Measurements from ENCODE around the gene TP53RK. TPM values are rescaled to one million over a fixed set of nuclear protein-coding genes. Genes with fewer than 3 reads are reported as not detected.

The TP53RK gene
- total RNA-seq, 1 experiment from 2014 or later, result 12.4 TPM

DNA sequence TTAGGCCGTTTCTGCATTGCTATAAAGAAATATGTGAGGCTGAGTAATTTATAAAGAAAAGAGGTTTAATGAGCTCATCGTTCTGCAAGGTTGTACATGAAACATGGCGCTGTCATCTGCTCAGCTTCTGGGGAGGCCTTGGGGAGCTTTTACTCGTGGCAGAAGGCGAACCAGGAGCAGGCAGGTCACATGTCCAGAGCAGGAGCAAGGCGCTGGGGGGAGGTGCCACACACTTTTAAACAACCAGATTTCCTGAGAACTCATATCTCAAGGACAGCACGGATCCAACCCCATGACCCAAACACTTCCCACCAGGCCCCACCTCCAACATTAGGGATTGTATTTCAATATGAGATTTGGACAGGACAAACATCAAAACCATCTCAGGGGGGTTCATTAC is 31.6 kb downstream of the TP53RK start (continued):
- no peak for TF ChIP-seq ATF1 (CRISPR knock-in tag; IDR thresholded peaks at IDR 0.05)
- no peak for TF ChIP-seq FOXJ3 (CRISPR knock-in tag; IDR thresholded peaks at IDR 0.05; ENCODE audit: borderline replicate concordance)
- TF ChIP-seq FOXP1 (CRISPR knock-in tag; IDR thresholded peaks at IDR 0.05; ENCODE audit: borderline replicate concordance), result no peak
- no peak for TF ChIP-seq ZNF121 (CRISPR knock-in tag; IDR thresholded peaks at IDR 0.05)
- TF ChIP-seq, protein P1, sequence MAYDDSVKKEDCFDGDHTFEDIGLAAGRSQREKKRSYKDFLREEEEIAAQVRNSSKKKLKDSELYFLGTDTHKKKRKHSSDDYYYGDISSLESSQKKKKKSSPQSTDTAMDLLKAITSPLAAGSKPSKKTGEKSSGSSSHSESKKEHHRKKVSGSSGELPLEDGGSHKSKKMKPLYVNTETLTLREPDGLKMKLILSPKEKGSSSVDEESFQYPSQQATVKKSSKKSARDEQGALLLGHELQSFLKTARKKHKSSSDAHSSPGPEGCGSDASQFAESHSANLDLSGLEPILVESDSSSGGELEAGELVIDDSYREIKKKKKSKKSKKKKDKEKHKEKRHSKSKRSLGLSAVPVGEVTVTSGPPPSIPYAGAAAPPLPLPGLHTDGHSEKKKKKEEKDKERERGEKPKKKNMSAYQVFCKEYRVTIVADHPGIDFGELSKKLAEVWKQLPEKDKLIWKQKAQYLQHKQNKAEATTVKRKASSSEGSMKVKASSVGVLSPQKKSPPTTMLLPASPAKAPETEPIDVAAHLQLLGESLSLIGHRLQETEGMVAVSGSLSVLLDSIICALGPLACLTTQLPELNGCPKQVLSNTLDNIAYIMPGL (CRISPR knock-in tag; IDR thresholded peaks at IDR 0.05), result no peak
- TF ChIP-seq, protein P2, sequence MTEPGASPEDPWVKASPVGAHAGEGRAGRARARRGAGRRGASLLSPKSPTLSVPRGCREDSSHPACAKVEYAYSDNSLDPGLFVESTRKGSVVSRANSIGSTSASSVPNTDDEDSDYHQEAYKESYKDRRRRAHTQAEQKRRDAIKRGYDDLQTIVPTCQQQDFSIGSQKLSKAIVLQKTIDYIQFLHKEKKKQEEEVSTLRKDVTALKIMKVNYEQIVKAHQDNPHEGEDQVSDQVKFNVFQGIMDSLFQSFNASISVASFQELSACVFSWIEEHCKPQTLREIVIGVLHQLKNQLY (CRISPR knock-in tag; IDR thresholded peaks at IDR 0.05), result no peak
- TF ChIP-seq IRF2 (CRISPR knock-in tag; IDR thresholded peaks at IDR 0.05; ENCODE audit: borderline replicate concordance, low read depth), result no peak
- TF ChIP-seq SOX15 (CRISPR knock-in tag; IDR thresholded peaks at IDR 0.05), result no peak
- TF ChIP-seq TEAD4 (CRISPR knock-in tag; IDR thresholded peaks at IDR 0.05), result no peak
- TF ChIP-seq, protein P3, sequence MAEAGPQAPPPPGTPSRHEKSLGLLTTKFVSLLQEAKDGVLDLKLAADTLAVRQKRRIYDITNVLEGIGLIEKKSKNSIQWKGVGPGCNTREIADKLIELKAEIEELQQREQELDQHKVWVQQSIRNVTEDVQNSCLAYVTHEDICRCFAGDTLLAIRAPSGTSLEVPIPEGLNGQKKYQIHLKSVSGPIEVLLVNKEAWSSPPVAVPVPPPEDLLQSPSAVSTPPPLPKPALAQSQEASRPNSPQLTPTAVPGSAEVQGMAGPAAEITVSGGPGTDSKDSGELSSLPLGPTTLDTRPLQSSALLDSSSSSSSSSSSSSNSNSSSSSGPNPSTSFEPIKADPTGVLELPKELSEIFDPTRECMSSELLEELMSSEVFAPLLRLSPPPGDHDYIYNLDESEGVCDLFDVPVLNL (CRISPR knock-in tag; IDR thresholded peaks at IDR 0.05; ENCODE audit: borderline replicate concordance, low read depth), result no peak
- no peak for TF ChIP-seq MXD4 (CRISPR knock-in tag; IDR thresholded peaks at IDR 0.05; ENCODE audit: borderline replicate concordance)
- TF ChIP-seq SMAD4 (CRISPR knock-in tag; IDR thresholded peaks at IDR 0.05), result no peak
- TF ChIP-seq KAT7 (CRISPR knock-in tag; IDR thresholded peaks at IDR 0.05; ENCODE audit: borderline replicate concordance), result no peak

DNA sequence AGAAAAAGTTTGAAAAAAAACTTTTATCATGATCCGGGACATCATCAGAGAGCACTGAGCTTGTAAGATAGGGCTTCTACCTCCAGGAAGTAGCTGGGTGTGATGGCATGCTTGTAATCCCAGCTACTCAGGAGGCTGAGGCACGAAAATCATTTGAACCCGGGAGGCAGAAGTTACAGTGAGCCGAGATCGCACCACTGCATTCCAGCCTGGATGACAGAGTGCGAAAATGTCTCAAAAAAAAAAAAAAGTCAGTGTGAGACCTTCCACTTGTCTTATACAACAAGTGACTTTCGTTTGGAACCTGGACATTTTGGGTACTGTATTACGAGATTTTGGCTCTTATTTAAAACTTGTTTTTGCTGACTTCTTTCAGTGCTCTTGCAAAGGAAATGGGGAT is 32.1 kb downstream of the TP53RK start:
- CTCF ChIA-PET, result interaction anchor here (0.9 kb wide), 1 partner anchor 10 kb away, joined by 3 read pairs; no protein-coding TSS in a partner anchor
- Mint-ChIP-seq H3K27ac (no peak overlapping the region), H3K9me3 (peaks cover 4% of the 10 kb centered on the region; the same call in 1 of the 2 replicates), H3K36me3 (0 out of 2 replicates have a peak, but pooled peaks cover 5% of the 10 kb centered on the region), H3K4me1 (peaks cover 10% of the 10 kb centered on the region), H3K27me3 (ENCODE audit: low read depth) (peaks cover 2% of the 10 kb centered on the region), H3K4me3 (no peak overlapping the region)
- POLR2A ChIA-PET, result no interaction called here
- DNase-seq (ENCODE audit: low spot score) (no peak), ATAC-seq (no peak)
- TF ChIP-seq, protein P4, sequence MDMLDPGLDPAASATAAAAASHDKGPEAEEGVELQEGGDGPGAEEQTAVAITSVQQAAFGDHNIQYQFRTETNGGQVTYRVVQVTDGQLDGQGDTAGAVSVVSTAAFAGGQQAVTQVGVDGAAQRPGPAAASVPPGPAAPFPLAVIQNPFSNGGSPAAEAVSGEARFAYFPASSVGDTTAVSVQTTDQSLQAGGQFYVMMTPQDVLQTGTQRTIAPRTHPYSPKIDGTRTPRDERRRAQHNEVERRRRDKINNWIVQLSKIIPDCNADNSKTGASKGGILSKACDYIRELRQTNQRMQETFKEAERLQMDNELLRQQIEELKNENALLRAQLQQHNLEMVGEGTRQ (CRISPR knock-in tag; IDR thresholded peaks at IDR 0.05), result no peak

DNA sequence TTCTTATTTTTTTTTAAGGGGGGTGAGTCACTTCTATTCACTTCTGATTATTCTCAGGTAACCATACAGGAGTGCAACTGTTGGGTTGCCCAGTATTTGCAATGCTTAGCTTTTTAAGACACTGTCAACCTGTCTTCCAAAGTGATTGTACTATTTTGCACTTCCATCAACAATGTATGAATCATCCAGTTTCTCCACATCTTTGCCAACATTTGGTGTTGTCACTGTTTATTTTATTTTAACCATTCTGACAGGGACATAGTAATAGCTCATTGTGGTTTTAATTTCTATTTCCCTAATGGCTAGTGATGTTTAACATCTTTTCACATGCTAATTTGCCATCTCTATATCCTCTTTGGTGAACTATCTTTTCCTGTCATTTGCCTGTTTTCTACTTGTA is 36.5 kb downstream of the TP53RK start:
- peaks cover 10% of the 10 kb centered on the region for H3K4me1 Mint-ChIP-seq
- no peak for ATAC-seq
- no peak overlapping the region for H3K27ac Mint-ChIP-seq
- no peak for TF ChIP-seq SP1 (CRISPR knock-in tag; conservative IDR thresholded peaks at IDR 0.05)
- TF ChIP-seq NR1H2 (CRISPR knock-in tag; IDR thresholded peaks at IDR 0.05), result no peak
- no peak for TF ChIP-seq JAZF1 (CRISPR knock-in tag; IDR thresholded peaks at IDR 0.05)
- TF ChIP-seq RORB (CRISPR knock-in tag; IDR thresholded peaks at IDR 0.05), result no peak
- TF ChIP-seq, protein P5, sequence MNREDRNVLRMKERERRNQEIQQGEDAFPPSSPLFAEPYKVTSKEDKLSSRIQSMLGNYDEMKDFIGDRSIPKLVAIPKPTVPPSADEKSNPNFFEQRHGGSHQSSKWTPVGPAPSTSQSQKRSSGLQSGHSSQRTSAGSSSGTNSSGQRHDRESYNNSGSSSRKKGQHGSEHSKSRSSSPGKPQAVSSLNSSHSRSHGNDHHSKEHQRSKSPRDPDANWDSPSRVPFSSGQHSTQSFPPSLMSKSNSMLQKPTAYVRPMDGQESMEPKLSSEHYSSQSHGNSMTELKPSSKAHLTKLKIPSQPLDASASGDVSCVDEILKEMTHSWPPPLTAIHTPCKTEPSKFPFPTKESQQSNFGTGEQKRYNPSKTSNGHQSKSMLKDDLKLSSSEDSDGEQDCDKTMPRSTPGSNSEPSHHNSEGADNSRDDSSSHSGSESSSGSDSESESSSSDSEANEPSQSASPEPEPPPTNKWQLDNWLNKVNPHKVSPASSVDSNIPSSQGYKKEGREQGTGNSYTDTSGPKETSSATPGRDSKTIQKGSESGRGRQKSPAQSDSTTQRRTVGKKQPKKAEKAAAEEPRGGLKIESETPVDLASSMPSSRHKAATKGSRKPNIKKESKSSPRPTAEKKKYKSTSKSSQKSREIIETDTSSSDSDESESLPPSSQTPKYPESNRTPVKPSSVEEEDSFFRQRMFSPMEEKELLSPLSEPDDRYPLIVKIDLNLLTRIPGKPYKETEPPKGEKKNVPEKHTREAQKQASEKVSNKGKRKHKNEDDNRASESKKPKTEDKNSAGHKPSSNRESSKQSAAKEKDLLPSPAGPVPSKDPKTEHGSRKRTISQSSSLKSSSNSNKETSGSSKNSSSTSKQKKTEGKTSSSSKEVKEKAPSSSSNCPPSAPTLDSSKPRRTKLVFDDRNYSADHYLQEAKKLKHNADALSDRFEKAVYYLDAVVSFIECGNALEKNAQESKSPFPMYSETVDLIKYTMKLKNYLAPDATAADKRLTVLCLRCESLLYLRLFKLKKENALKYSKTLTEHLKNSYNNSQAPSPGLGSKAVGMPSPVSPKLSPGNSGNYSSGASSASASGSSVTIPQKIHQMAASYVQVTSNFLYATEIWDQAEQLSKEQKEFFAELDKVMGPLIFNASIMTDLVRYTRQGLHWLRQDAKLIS (CRISPR knock-in tag; IDR thresholded peaks at IDR 0.05; ENCODE audit: borderline replicate concordance), result no peak
- no peak for TF ChIP-seq NR2C2 (CRISPR knock-in tag; IDR thresholded peaks at IDR 0.05)
- TF ChIP-seq, protein P6, sequence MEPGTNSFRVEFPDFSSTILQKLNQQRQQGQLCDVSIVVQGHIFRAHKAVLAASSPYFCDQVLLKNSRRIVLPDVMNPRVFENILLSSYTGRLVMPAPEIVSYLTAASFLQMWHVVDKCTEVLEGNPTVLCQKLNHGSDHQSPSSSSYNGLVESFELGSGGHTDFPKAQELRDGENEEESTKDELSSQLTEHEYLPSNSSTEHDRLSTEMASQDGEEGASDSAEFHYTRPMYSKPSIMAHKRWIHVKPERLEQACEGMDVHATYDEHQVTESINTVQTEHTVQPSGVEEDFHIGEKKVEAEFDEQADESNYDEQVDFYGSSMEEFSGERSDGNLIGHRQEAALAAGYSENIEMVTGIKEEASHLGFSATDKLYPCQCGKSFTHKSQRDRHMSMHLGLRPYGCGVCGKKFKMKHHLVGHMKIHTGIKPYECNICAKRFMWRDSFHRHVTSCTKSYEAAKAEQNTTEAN (CRISPR knock-in tag; IDR thresholded peaks at IDR 0.05), result no peak
- TF ChIP-seq, protein P7, sequence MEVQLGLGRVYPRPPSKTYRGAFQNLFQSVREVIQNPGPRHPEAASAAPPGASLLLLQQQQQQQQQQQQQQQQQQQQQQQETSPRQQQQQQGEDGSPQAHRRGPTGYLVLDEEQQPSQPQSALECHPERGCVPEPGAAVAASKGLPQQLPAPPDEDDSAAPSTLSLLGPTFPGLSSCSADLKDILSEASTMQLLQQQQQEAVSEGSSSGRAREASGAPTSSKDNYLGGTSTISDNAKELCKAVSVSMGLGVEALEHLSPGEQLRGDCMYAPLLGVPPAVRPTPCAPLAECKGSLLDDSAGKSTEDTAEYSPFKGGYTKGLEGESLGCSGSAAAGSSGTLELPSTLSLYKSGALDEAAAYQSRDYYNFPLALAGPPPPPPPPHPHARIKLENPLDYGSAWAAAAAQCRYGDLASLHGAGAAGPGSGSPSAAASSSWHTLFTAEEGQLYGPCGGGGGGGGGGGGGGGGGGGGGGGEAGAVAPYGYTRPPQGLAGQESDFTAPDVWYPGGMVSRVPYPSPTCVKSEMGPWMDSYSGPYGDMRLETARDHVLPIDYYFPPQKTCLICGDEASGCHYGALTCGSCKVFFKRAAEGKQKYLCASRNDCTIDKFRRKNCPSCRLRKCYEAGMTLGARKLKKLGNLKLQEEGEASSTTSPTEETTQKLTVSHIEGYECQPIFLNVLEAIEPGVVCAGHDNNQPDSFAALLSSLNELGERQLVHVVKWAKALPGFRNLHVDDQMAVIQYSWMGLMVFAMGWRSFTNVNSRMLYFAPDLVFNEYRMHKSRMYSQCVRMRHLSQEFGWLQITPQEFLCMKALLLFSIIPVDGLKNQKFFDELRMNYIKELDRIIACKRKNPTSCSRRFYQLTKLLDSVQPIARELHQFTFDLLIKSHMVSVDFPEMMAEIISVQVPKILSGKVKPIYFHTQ (CRISPR knock-in tag; IDR thresholded peaks at IDR 0.05), result no peak
- no peak for TF ChIP-seq FOXJ3 (CRISPR knock-in tag; IDR thresholded peaks at IDR 0.05; ENCODE audit: borderline replicate concordance)

More for the DNA sequence above, 36.5 kb downstream of the TP53RK start:
- no peak overlapping the region for H3K4me3 Mint-ChIP-seq
- no peak for DNase-seq (ENCODE audit: low spot score)
- ChIA-PET POLR2A (interaction anchor here (0.5 kb wide), 1 partner anchor 317 kb away, joined by 4 read pairs; no protein-coding TSS in a partner anchor), CTCF (interaction anchor here (0.8 to 1.2 kb wide), 2 partner anchors 70 to 90 kb away, joined by 3 to 6 read pairs; no protein-coding TSS in a partner anchor)
- H3K9me3 Mint-ChIP-seq, result peaks cover 8% of the 10 kb centered on the region; the same call in 1 of the 2 replicates
- H3K36me3 Mint-ChIP-seq, result 0 out of 2 replicates have a peak, but pooled peaks cover 3% of the 10 kb centered on the region
- H3K27me3 Mint-ChIP-seq (ENCODE audit: low read depth), result peaks cover 32% of the 10 kb centered on the region
